ENCODE results near the gene THAP11.
"Not testable (repeated sequence)": the region's sequence is repeated elsewhere in the genome, so short reads cannot be mapped to it uniquely, and the experiment has no call there.

The THAP11 gene

DNA sequence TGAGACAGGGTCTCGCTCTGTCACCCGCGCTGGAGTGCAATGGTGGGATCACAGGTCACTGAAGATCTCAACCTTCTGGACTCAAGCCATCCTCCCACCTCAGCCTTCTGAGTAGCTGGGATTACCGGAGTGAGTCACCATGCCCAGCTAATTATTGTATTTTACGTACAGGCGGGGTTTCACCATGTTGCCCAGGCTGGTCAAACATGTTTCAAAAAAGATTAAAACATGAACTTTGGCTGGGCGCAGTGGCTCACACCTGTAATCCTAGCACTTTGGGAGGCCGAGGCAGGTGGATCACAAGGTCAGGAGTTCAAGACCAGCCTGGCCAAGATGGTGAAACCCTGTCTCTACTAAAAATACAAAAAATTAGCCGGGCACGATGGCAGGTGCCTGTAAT, 4.9 kb upstream of the THAP11 start:
- not testable (repeated sequence) for DNase-seq (ENCODE audit: low spot score)

DNA sequence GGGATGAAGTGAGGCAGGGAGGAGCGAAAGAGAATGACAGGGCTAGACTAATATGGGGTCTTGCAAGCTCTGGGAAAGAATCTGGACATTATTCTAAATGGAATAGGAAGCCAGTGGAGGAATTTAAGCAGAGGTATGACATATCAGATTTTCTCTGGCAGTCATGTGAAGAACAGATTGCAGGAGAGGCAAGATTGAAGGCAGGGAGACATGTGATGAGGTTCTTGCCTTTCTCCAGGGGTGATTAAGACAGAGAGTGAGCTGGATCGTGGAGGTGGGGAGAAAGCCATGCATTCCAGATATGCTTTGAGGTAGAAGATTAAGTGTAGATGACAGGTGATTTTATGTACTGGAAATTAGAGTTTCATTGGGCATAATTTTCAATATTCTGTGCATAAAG, 4.3 kb upstream of the THAP11 start:
- DNase-seq (ENCODE audit: low spot score): no peak

DNA sequence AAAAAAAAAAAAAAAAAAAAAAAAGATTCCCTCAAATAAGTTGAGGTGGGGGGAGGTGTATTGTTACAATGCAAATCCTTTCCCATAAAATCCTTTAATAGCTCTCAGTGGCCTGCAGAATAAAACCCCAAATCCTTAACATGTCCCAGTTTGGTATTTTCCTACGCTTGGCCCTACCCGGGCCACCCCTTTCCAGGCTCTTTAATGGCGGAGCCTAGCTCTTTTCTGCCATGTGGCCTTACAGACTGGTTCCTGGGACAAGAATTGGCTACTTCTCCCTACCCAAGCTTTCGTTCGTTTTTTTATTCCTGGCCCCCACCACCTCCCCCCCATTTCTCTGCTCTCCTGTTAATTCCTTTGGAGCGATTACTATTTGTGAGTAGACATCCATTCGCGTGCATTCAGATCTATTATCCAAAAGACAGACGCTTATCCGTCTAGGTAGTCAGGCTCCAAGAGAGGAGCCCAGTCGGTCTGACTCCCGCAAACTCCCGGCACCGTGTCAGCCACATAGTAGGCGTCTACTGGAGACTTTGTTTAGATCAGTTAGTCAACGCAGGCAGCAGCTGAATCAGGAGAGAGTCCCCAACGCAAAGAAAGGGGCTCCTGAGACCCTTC, 813 bp upstream of the THAP11 start:
- no peak for DNase-seq (ENCODE audit: low spot score)

DNA sequence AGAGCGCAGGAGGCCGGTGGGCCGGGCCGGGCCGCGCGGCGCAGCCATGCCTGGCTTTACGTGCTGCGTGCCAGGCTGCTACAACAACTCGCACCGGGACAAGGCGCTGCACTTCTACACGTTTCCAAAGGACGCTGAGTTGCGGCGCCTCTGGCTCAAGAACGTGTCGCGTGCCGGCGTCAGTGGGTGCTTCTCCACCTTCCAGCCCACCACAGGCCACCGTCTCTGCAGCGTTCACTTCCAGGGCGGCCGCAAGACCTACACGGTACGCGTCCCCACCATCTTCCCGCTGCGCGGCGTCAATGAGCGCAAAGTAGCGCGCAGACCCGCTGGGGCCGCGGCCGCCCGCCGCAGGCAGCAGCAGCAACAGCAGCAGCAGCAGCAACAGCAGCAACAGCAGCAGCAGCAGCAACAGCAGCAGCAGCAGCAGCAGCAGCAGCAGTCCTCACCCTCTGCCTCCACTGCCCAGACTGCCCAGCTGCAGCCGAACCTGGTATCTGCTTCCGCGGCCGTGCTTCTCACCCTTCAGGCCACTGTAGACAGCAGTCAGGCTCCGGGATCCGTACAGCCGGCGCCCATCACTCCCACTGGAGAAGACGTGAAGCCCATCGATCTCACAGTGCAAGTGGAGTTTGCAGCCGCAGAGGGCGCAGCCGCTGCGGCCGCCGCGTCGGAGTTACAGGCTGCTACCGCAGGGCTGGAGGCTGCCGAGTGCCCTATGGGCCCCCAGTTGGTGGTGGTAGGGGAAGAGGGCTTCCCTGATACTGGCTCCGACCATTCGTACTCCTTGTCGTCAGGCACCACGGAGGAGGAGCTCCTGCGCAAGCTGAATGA, 606 bp downstream of the THAP11 start:
- peak; percentile 64 for DNase-seq (ENCODE audit: low spot score)

DNA sequence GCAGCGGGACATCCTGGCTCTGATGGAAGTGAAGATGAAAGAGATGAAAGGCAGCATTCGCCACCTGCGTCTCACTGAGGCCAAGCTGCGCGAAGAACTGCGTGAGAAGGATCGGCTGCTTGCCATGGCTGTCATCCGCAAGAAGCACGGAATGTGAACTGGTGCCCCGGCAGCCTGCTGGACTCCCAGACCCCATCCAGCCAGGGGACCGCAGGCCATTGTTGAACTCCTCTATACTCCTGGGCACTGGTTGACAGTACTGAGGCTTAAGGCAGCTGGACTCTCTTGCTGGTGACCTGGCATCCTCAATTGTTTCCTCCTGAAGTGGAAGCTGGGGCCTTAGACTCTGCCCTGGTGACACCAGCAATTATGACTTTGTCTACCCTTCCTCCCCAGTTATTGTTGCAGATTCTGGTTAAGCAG, 1.2 kb downstream of the THAP11 start:
- DNase-seq (ENCODE audit: low spot score): no peak

DNA sequence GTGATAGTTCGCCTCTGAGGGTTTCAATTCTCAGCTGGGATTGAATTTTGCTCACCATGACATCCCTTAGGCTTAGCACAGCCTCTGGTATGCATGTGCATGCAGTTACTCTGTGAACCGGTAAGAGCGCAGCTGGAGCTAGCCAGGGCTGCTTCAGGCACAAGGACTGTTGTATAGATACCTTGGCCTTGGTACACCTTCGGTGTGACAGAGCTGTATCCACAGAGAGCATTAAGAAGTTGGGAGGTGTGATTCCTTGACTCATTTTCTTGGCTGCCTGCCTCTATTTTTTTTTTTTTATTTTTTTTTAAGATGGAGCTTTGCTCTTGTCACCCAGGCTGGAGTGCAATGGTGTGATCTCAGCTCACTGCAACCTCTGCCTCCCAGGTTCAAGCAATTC, 2.4 kb downstream of the THAP11 start:
- DNase-seq (ENCODE audit: low spot score): no peak

DNA sequence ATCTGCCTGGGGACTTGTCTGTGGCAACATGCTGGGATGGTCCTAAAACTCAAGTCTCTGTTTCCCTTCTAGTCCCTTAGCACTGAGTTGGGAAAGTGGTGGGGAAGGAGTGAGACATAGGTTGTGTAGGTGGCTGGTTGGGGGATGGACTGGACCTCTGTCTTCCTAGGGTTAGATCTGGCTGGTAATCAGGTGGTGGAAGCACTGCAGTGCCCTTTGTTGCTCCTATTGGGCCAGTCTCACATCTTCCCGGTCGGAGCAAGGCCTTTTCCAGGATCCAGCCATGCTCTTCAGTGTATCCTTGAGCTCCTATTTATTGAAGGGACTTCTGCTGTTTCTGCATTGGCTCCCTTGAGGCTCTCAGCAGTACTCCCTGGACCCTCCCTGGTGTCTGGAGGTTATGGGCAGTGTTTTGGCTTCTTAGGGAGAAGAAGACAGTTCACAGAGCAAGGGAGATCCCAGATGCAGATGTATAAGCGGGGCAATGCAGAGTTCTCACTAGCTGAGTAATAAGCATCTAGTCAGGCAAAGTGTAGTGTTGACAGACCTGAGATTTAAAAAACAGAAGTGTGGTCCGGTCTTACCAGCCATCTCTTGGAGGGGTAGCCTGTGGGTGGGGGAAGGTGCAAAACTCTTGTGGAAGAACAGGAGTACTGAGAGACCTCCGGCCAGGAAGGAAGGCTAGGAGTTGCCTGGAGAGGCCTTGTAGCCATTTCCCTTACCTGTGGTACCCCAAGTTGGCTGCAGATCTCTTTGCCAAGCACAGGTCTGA, 3.4 kb downstream of the THAP11 start:
- no peak for DNase-seq (ENCODE audit: low spot score)

DNA sequence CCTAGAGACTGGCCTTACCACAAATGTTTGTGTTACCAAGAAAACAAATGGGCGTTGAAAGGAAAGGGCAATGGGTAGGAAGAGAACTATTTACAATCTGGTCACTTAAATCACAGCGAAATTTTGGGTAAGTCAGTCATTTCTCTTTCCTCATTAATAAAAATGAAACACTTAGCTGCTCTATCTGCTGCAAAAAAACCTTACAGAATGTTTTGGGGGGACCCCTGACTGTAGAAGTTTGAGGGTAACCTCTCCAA, 3.9 kb downstream of the THAP11 start:
- DNase-seq (ENCODE audit: low spot score): no peak

DNA sequence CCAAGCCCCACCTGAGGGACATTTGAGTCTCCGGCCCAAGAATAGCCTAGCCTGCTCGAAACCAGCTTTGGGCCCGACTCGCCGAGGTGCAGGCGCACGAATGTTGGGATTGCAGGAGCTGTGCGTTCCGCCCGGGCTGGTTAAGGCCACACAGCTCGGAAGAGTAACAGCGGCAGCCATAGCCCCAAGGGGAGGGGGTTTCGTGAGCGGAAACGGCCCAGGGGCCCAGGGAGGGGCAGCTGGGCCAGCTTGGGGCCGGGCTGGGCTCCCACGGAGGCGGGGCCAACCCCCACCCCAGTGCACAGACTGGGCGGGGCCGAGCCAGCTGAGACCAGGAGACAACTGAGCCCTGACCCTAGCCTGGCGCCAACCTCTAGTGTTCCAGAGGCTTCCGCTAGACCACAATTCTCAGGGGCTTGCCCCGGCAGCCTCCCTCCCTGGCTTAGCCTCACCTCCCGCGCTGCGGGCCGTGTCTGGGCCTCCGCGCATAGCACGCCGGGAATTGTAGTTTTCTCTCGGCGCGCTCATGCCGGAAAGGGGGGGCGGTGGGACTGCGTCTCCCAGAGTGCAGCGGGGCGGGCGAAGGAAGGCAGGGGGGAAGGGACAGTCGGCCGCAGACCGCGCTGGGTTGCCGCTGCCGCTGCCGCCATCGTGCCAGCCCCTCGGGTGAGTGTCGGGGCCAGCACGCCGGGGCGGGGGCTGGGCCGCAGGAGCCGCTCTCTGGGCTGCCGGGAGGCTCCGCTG, 4.4 kb downstream of the THAP11 start, which contains the start of gene NUTF2:
Gene NUTF2 (plus strand): TSS at position 614 of the 744 bp plus-strand sequence. CDS start 18,198 bp downstream, outside the sequence.
- peak; percentile 96 for DNase-seq (ENCODE audit: low spot score)

DNA sequence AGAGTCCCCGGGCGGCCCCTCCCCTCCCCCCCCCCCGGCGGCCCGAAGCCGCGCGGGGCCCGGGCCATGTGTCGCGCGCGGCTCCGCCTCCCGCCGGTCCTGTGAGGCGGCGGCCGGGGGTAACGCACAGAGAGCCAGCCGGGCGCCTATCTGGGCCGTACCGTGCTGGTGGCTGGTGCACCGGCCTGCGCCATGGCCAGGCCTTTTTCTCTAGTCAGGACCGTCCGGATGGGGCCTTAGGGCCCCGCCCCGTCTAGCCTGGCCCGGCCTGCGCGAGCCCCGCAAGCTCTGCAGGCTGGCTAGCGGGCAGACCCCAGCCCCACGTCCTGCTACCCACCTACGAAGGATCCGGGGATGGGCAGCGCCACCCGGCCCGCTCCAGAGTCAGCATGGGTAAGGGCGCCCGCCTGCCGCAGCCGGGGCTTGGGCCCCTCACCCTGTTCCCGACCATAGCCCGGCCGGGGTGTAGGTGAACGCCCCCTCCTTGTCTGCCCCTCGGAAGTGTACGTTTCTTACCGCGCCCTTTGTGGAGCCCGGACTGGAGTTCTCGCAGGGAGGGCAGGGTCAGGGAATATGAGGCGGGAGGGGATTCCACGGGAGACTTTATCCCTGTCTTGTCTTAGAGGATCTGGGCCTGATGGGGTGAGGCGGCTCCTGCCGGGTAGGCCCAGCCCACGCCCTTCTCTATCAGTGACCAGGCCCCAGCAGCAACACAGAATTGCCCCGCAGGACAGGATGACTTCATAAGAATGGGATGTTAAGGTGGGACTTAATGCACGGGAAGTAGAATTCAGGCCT, 5.1 kb downstream of the THAP11 start, which contains the start of gene CENPT:
Gene CENPT (minus strand): TSS at position 630 of the 798 bp plus-strand sequence. CDS start 13,834 bp downstream, outside the sequence.
- no peak for DNase-seq (ENCODE audit: low spot score)

DNA sequence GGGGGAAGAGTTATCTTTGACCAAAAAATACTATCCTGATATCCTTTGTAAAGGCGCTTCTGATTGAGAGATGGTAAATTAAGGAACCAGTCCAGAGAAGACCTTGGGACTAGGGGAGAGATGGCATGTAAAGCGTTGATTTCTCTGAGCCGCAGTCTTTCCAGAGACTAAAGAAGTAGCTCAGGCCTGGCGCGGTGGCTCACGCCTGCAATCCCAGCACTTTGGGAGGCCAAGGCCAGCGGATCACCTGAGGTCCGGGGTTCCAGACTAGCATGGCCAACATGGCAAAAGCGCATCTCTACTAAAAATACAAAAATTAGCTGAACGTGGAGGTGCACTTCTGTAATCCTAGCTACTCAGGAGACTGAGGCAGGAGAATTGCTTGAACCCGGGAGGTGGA, 6.0 kb downstream of the THAP11 start:
- DNase-seq (ENCODE audit: low spot score): no peak

DNA sequence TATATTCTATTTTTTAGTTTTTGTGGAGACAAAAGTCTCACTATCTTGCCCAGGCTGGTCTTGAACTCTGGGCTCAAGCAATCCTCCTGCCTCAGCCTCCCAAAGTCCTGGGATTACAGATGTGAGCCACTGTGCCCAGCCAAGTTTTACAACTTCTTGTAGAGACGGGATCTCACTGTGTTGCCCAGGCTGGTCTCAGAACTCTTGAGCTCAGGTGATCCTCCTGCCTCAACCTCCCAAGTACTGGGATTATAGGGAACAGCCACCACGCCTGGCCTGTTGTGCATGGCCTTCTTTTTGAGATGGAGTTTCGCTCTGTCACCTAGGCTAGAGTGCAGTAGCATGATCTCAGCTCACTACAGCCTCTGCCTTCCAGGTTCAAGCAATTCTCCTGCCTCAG, 11.6 kb downstream of the THAP11 start:
- no peak for DNase-seq (ENCODE audit: low spot score)

DNA sequence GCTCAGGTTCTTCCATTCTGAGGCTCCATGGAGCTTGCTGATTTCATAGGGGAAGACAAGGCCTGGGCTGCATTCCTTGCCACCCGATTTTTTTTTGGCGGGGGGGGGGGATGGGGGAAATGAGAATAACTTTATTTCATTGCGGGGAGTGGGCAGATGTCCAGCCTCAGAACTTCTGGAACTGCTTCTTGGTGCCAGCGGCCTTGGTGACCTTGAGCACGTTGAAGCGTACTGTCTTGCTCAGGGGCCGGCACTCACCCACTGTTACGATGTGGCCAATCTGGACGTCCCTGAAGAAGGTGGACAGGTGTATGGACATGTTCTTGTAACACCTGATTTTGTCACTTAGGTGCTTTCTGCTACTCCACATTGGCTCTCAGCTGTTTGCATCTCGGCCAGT, 13.7 kb downstream of the THAP11 start:
- DNase-seq (ENCODE audit: low spot score): no peak

DNA sequence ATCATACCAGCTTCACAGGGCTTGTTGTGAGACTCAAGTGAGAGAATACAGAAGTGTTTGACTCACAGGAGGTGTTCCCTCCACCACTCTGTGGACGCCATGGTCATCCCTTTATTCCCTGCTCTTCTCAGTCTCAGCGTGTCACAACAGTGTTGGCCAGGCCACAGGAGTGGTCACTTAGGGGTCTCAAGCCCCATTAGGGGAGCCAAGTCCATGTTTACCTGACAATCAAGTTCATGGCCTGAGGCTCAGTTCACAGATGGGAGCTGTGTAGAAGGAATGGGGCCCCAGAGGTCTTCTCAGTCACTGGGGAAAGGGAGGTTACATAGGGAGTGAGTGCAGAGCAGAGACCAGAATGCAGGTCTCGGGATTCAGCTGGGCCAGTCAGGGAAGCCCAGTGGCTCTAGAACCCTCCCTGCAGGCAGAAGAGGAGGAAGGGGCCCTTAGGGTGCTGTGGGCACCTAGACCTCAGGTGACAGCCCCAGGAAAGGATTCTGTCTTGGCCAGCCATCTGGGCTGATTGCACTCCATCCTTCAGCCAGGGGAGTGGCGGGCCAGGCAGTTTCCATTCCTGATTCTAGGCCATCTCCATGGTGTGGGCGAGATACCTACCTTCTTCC, 14.9 kb downstream of the THAP11 start:
- no peak for DNase-seq (ENCODE audit: low spot score)

DNA sequence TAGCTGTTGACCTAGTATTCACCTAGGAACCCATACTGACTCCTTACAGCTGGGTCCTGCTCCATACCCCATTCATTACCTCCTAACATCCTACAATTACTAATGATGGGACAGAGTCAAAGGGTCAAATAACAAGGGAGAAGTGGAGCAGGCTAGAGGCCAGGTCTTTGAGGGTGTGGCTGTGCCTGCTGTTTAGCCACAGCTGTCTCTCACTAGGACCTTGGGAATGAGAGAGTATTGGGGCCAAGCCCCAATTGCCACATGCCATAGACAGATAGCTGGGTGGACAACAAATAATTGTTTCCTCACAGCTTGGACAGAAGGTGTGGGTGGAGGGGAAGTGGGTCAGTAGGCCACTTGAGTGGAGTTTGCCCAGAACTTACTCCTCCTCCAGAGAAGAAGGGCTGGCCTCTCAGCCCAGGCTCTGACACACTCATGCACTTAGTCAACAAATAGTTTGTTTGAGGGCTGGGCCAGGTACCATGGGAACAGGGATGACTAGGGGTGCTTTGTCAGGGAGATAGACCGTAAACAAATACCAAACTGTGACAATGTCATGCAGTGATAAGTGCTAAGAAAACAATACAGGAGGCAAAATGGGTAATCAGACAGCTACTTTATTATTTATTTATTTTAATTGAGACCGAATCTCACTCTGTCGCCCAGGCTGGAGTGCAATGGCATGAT, 15.6 kb downstream of the THAP11 start:
- peak; percentile 82 for DNase-seq (ENCODE audit: low spot score)

DNA sequence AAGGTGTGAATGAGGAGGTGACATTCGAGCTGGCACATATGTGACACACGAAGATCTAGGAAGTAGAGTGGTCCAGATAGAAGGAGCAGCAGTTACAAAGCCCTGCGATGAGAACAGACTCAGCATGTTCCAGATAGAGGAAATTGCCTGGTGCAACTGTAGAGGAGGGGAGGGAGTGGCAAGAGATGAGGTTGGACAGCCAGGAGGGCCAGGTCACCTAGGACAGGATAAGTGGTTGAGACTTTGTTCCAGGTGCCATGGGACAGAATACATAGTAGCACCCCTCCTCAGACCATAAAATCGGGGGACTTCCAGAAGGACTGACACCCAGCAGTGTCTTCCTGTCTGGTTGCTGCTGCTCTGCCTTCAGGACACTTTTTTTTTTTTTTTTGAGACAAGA, 16.4 kb downstream of the THAP11 start:
- no peak for DNase-seq (ENCODE audit: low spot score)

DNA sequence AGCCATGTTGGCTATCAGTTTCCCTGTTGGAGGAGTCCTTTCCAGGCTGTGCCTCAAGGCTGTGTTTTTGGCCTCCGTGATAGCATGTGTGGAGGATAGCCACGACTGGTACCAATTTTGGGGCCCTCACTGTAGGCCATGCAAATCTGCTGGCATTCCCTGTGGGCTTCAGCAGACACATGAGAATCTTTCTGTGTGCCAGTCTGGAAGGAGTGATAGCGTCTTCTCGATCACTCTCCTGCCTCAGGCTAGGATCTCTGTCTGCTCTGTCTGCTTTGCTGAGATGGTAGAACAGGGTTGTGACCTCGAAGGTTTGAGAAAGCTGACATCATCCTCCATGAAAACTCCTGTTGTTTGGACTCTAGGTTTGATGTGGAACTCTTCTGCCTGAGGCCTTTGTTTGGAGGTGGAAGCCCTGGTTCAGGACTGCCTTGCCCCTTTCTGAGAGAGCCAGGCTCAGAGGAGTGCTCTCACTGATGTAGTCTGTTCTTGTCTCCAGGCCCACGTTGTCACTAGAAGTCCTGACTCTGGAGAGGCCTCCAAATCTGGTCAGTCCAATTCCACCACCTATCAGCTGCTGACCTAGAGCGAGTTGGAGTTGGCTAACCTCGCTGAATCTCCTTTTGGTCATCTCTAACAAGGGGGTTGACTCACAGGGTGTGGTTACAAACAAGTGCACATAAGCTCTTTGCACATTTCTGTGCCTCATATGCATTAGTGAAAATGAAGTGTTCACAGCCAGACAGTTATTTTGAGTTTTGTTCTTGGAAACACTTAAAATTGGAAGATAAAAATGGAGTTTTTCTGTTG, 18.7 kb downstream of the THAP11 start:
- no peak for DNase-seq (ENCODE audit: low spot score)

DNA sequence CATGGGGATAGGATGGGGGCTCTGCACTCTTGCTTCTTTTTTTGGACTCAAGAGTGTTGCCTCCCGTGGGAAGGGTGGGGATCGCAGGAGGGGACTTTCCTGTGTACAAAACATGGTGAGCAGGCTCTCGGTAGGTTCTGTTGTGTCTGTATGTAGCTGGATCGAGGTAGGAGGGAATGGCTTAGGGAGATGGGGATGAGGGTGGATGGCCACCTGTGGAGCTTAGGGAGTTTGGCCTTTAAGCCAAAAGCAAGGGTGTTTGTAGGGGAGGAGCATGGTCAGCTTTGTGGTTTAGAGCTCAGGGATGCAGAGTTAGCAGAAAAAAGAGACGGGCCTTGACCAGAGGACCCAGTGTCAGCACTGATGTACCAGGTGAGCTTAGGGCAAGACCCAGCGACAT, 19.8 kb downstream of the THAP11 start:
- DNase-seq (ENCODE audit: low spot score): no peak
